Adipose tissue (tissue), 3 donors: ENCODE measurements around the gene APOBEC3F. TPM values are rescaled to one million over a fixed set of nuclear protein-coding genes. Genes with fewer than 3 reads are reported as not detected.

ENCODE experiments used
- polyA plus RNA-seq, 3 donors: library from polyadenylated mRNA; stranded (reverse); fragments of 200-250 nt; gene quantifications; one replicate each; pipeline ENCODE4 v1.2.3, GENCODE V29; 2013
- donor health status: healthy with polysubstance abuse.
- donor health status: Bipolar disorder and iron deficiency.
- donor health status: healthy.

The APOBEC3F gene
- polyA plus RNA-seq, 3 donors, result 0.94 to 1.7 (median 1.6) TPM

Other genes with a start within 250 kb of the APOBEC3F start
- 10 to 100 TPM; 11.6 to 16.0 (median 14.2) TPM for gene DNAL4, start 246.7 kb upstream of the APOBEC3F start, polyA plus RNA-seq
- gene NPTXR, start 196.8 kb upstream of the APOBEC3F start, polyA plus RNA-seq, result 1 to 10 TPM; 2.7 to 3.6 (median 2.7) TPM
- gene CBX6, start 168.6 kb upstream of the APOBEC3F start, polyA plus RNA-seq, result 10 to 100 TPM in 2 of 3 donors, 1 to 10 TPM in 1; 9.6 to 26.3 (median 14.9) TPM
- gene APOBEC3A, start 83.3 kb upstream of the APOBEC3F start, polyA plus RNA-seq, result 10 to 100 TPM in 2 of 3 donors, under 1 TPM in 1; 0.46 to 22.4 (median 16.5) TPM
- gene APOBEC3B, start 58.5 kb upstream of the APOBEC3F start, polyA plus RNA-seq, result 1 to 10 TPM in 1 of 3 donors, under 1 TPM in 2; 0.22 to 1.4 (median 0.59) TPM
- gene APOBEC3C, start 26.6 kb upstream of the APOBEC3F start, polyA plus RNA-seq, result 10 to 100 TPM in 1 of 3 donors, 1 to 10 TPM in 2; 3.7 to 21.0 (median 6.5) TPM
- 1 to 10 TPM in 1 of 3 donors, under 1 TPM in 2; 0.43 to 2.5 (median 0.62) TPM for gene APOBEC3D, start 19.7 kb upstream of the APOBEC3F start, polyA plus RNA-seq
- gene APOBEC3G, start 36.4 kb downstream of the APOBEC3F start, polyA plus RNA-seq, result 1 to 10 TPM; 2.1 to 9.0 (median 2.9) TPM
- under 1 TPM in 1 of 3 donors, not detected in 2; 0.46 TPM for gene APOBEC3H, start 56.4 kb downstream of the APOBEC3F start, polyA plus RNA-seq
- gene CBX7, start 111.8 kb downstream of the APOBEC3F start, polyA plus RNA-seq, result 10 to 100 TPM; 19.5 to 57.2 (median 29.9) TPM
- gene PDGFB, start 204.1 kb downstream of the APOBEC3F start, polyA plus RNA-seq, result 10 to 100 TPM in 2 of 3 donors, 1 to 10 TPM in 1; 5.4 to 23.5 (median 18.0) TPM